Neural crest cell (in vitro differentiated cells): ENCODE results near the gene SHTN1. TPM values are rescaled to one million over a fixed set of nuclear protein-coding genes. Genes with fewer than 3 reads are reported as not detected.

ENCODE experiments used
- DNase-seq: peaks from one replicate; pipeline ENCODE4 v3.0.0; 2021; ENCODE audit warnings: low read depth, mixed read lengths, low spot score
- H3K27ac Mint-ChIP-seq: one replicate; pipeline ENCODE4 v1.8.0; 2021; ENCODE audit warnings: mild to moderate bottlenecking, mixed read lengths; ENCODE audit not compliant: unreplicated experiment
- H3K27me3 Mint-ChIP-seq: 2 replicates; pipeline ENCODE4 v1.8.0; 2021; ENCODE audit warnings: low read depth, mild to moderate bottlenecking, mixed read lengths
- H3K36me3 Mint-ChIP-seq: 2 replicates; pipeline ENCODE4 v1.8.0; 2021; ENCODE audit warnings: low read depth, mild to moderate bottlenecking, mixed read lengths
- H3K4me1 Mint-ChIP-seq: 2 replicates; pipeline ENCODE4 v1.8.0; 2021; ENCODE audit warnings: mixed read lengths
- H3K4me3 Mint-ChIP-seq: one replicate; pipeline ENCODE4 v1.8.0; 2021; ENCODE audit warnings: mild to moderate bottlenecking, mixed read lengths
- H3K9me3 Mint-ChIP-seq: 2 replicates; pipeline ENCODE4 v1.8.0; 2021; ENCODE audit warnings: mixed read lengths
- CTCF ChIP-seq: fragments of 200-600 bp; sonication (generic); conservative IDR thresholded peaks from 2 replicates; pipeline ENCODE4 v1.5.0; 2021; ENCODE audit warnings: antibody characterized with exemption, mild to moderate bottlenecking
- total RNA-seq: library from RNA; stranded (reverse); gene quantifications from 2 replicates; pipeline ENCODE4 v1.2.1, GENCODE V29; 2021

SHTN1 gene
- total RNA-seq, 1 donor from 2014 or later = 10.0 TPM

DNA sequence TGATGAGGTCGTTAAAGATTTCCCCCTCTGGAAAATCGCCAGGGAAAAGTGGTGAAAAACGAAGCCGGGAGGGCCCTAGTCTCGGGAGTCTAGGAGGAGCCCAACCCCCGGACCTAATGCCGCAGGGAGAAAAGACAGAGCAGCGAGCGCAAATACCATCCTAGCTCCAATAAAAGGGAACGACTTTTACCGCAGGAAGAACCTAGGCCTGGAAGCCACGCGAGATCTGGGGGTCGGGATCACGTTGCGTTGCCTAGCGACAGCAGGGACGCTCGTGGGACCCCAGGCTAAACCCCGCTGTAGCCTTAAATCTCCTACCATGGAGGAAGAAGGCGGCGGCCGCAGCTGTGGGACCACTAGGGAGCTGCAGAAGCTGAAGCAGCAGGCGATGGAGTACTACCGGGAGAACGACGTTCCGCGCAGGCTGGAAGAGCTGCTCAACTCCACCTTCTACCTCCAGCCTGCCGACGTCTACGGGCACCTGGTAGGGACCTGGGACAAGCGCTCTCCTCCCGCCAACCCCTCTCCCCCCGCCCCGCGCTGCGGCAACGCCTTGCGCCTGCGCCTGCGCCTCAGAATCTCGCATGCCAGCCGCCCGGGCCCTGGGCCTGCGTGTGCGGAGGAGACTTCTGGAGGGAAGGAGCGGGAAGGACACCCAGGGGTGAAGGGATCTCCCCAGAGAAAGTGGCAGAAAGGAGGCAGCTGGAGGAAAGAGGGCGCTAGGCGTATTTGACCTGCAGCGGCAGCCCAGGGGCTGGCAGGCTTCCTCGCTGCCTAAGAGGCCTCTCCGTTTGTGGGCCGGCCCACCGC lies 155.5 kb downstream of the SHTN1 start, which contains the start of gene ENO4:
Gene ENO4 (plus strand): TSS at position 252 of the 810 bp plus-strand sequence. CDS start 68 bp downstream, at position 320.
- H3K9me3 Mint-ChIP-seq = no peaks in the 10 kb centered on the region
- H3K36me3 Mint-ChIP-seq = no peaks in the 10 kb centered on the region
- peak within 1 kb of the TSS; percentile 95 for H3K4me3 Mint-ChIP-seq
- peak within 1 kb of the TSS; percentile 94 for H3K27ac Mint-ChIP-seq
- H3K27me3 Mint-ChIP-seq = peaks cover 21% of the 10 kb centered on the region
- DNase-seq = peak; percentile 75
- TF ChIP-seq CTCF = no peak
- H3K4me1 Mint-ChIP-seq = peaks cover 17% of the 10 kb centered on the region

DNA sequence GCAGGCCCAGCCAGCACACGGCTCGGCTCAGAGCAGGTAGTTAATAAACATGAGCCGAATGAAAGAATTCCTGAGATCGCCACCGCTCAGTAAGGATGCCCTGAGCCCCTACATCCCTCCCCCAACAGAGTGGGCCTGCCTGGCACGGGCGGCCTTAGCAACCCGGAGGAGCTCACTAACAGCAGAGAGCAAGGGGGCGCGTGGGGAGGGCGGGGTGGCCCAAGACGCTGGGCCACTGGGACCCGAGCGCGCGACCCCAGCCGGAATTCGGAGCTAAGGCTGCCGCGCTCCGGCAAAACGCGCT lies 156.1 kb downstream of the SHTN1 start:
- no peaks in the 10 kb centered on the region for H3K9me3 Mint-ChIP-seq
- no peak for TF ChIP-seq CTCF
- DNase-seq = no peak
- H3K27ac Mint-ChIP-seq = peak overlapping the region; percentile 94
- H3K27me3 Mint-ChIP-seq = peaks cover 21% of the 10 kb centered on the region
- H3K36me3 Mint-ChIP-seq = no peaks in the 10 kb centered on the region
- peaks cover 17% of the 10 kb centered on the region for H3K4me1 Mint-ChIP-seq
- H3K4me3 Mint-ChIP-seq = peak overlapping the region; percentile 95

GRCh38 chr10:116848032-116848943 lies 156.7 kb downstream of the SHTN1 start:
- H3K4me3 Mint-ChIP-seq = peak overlapping the region; percentile 95
- TF ChIP-seq CTCF = no peak
- H3K4me1 Mint-ChIP-seq = peaks cover 17% of the 10 kb centered on the region
- no peak for DNase-seq
- no peaks in the 10 kb centered on the region for H3K36me3 Mint-ChIP-seq
- H3K9me3 Mint-ChIP-seq = no peaks in the 10 kb centered on the region
- H3K27ac Mint-ChIP-seq = peak overlapping the region; percentile 94
- H3K27me3 Mint-ChIP-seq = peaks cover 21% of the 10 kb centered on the region

DNA sequence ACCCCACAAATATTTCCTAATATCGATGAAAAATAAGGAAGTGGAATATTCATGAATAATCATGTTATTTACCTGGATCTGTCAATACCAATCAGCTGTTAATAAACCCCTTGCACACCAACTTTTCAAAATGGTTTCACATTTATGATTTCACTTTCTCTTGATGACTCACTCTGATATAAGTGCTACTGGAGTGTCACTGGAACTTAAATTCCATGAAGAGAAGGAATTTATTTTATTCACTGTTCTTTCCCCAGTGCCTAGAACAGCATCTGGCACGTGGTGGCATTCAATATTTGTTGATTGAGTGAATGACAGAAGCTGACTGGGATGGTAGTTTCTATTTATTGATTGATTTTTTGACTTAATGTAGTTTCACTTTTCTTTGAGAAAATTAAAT lies 159.2 kb downstream of the SHTN1 start:
- DNase-seq = no peak
- H3K4me3 Mint-ChIP-seq = no peak overlapping the region
- no peaks in the 10 kb centered on the region for H3K36me3 Mint-ChIP-seq
- peaks cover 16% of the 10 kb centered on the region for H3K27me3 Mint-ChIP-seq
- no peaks in the 10 kb centered on the region for H3K9me3 Mint-ChIP-seq
- peaks cover 17% of the 10 kb centered on the region for H3K4me1 Mint-ChIP-seq
- no peak for TF ChIP-seq CTCF
- no peak overlapping the region for H3K27ac Mint-ChIP-seq

DNA sequence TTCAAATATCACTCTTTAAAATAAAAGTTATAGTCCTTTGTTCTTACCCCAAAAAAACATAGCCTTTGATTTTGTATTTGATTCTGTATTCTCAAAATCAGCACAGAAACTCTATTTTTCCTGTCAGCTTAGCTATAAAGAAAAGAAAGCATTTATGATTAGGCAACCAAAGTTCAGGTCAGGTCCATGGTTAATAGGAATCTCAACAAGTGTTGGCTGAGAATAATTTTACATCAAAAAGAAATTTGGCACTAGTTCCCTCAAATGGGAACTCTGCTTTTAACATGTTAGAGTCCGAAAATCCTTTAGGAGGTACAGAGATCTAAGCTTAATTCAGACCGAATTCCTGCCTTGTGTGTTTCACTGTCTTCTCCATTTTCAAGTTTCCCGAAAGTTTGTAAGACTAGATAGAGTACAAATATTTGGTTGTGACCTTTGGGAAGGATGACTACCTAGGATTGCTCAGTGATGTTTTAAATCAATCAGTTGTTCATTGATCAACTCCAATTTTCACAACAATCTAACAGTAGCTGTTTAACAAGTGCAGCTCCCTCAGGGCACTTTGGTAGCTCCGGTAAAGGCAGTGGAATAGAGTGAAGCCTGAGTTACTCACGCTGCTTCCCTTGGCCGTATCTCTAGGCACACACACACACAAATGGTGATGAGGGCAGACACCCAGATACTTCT lies 164.5 kb downstream of the SHTN1 start:
- H3K36me3 Mint-ChIP-seq = no peaks in the 10 kb centered on the region

More for the DNA sequence above, 164.5 kb downstream of the SHTN1 start:
- DNase-seq = no peak
- no peaks in the 10 kb centered on the region for H3K9me3 Mint-ChIP-seq
- no peak for TF ChIP-seq CTCF
- peaks cover 39% of the 10 kb centered on the region for H3K27me3 Mint-ChIP-seq
- H3K27ac Mint-ChIP-seq = no peak overlapping the region
- peaks cover 12% of the 10 kb centered on the region for H3K4me1 Mint-ChIP-seq
- H3K4me3 Mint-ChIP-seq = no peak overlapping the region
